GM23248 (cell line): Measurements from ENCODE around the gene FGFR2. TPM values are rescaled to one million over a fixed set of nuclear protein-coding genes. Genes with fewer than 3 reads are reported as not detected.

Source experiments
- DNase-seq: peaks from one replicate; pipeline ENCODE4 v3.0.0-alpha.2; 2015
- H2AFZ ChIP-seq: fragments of 200-600 bp; sonication (generic); 2 replicates; pipeline ENCODE4 v1.6.1; 2016; ENCODE audit warnings: antibody characterized with exemption
- H3F3A ChIP-seq: fragments of 200-600 bp; sonication (generic); 2 replicates; pipeline ENCODE4 v1.6.1; 2016; ENCODE audit warnings: mild to moderate bottlenecking, antibody characterized with exemption, mixed run types; ENCODE audit not compliant: insufficient read depth
- H3K27ac ChIP-seq: fragments of 200-600 bp; sonication (generic); 2 replicates; pipeline ENCODE4 v1.5.1; 2016; ENCODE audit warnings: mild to moderate bottlenecking
- H3K27me3 ChIP-seq: fragments of 200-600 bp; sonication (generic); replicated peaks from 2 replicates; pipeline ENCODE4 v1.6.1; 2016; ENCODE audit warnings: mild to moderate bottlenecking; ENCODE audit not compliant: insufficient read depth
- H3K36me3 ChIP-seq: fragments of 200-600 bp; sonication (generic); 2 replicates; pipeline ENCODE4 v1.6.1; 2016; ENCODE audit warnings: low read depth, mild to moderate bottlenecking
- H3K4me1 ChIP-seq: fragments of 200-600 bp; sonication (generic); 2 replicates; pipeline ENCODE4 v1.6.1; 2016; ENCODE audit warnings: mild to moderate bottlenecking; ENCODE audit not compliant: insufficient read depth
- H3K4me2 ChIP-seq: fragments of 200-600 bp; sonication (generic); one replicate; pipeline ENCODE4 v1.6.1; 2016; ENCODE audit warnings: mild to moderate bottlenecking; ENCODE audit not compliant: unreplicated experiment
- H3K4me3 ChIP-seq: fragments of 200-600 bp; sonication (generic); 2 replicates; pipeline ENCODE4 v1.5.1; 2016; ENCODE audit warnings: mild to moderate bottlenecking
- H3K79me2 ChIP-seq: fragments of 200-600 bp; sonication (generic); 2 replicates; pipeline ENCODE4 v1.6.1; 2016; ENCODE audit warnings: mild to moderate bottlenecking; ENCODE audit not compliant: insufficient read depth
- H3K9ac ChIP-seq: fragments of 200-600 bp; sonication (generic); 2 replicates; pipeline ENCODE4 v1.6.1; 2016; ENCODE audit warnings: mild to moderate bottlenecking
- H3K9me2 ChIP-seq: fragments of 200-600 bp; sonication (generic); 2 replicates; pipeline ENCODE4 v1.6.1; 2016; ENCODE audit warnings: mixed run types, mild to moderate bottlenecking, moderate library complexity; ENCODE audit not compliant: insufficient read depth
- H3K9me3 ChIP-seq: fragments of 200-600 bp; sonication (generic); one replicate; pipeline ENCODE4 v1.6.1; 2017; ENCODE audit warnings: low read depth
- H4K20me1 ChIP-seq: fragments of 200-600 bp; sonication (generic); 2 replicates; pipeline ENCODE4 v1.6.0; 2016; ENCODE audit not compliant: insufficient read depth
- EZH2 ChIP-seq: fragments of 200-600 bp; sonication (generic); IDR thresholded peaks from 2 replicates; pipeline ENCODE4 v1.6.1; 2018; ENCODE audit warnings: antibody characterized with exemption, mild to moderate bottlenecking; ENCODE audit not compliant: insufficient read depth, poor library complexity, severe bottlenecking
- EZH2phosphoT487 ChIP-seq: fragments of 200-600 bp; sonication (generic); IDR thresholded peaks from 2 replicates; pipeline ENCODE4 v1.6.1; 2018; ENCODE audit warnings: antibody characterized with exemption, moderate library complexity, mild to moderate bottlenecking, low read depth; ENCODE audit not compliant: insufficient read depth
- WGBS, 2 experiments: methylation state at CpG; one replicate each; pipeline ENCODE4 v1.1.6; 2015 to 2017; ENCODE audit warnings: low lambda C conversion rate in 2 of 2, low coverage in 1 of 2; ENCODE audit errors: missing lambda C conversion rate in 2 of 2; 5-methylcytosine and 5-hydroxymethylcytosine counted together
- in situ Hi-C: fragments of 300-500 bp; cut with MboI; formaldehyde crosslinking; loops from 2 replicates; pipeline ENCODE4 v1.15.0; 2020
- polyA plus RNA-seq: library from polyadenylated mRNA; unstranded; fragments of >200 nt; fragmentation: Nextera tagmentation; extraction: Ambion mirVana; gene quantifications from 2 replicates; pipeline ENCODE4 v1.2.1, GENCODE V29; 2016
- total RNA-seq: library from RNA; depleted of rRNA; stranded (reverse); fragments of >200 nt; shearing (Covaris generic); gene quantifications from 2 replicates; pipeline ENCODE4 v1.2.3, GENCODE V29; 2014

The FGFR2 gene
- total and polyA plus RNA-seq, 2 experiments from 2014 or later, result 0.15 TPM; not detected in 1

DNA sequence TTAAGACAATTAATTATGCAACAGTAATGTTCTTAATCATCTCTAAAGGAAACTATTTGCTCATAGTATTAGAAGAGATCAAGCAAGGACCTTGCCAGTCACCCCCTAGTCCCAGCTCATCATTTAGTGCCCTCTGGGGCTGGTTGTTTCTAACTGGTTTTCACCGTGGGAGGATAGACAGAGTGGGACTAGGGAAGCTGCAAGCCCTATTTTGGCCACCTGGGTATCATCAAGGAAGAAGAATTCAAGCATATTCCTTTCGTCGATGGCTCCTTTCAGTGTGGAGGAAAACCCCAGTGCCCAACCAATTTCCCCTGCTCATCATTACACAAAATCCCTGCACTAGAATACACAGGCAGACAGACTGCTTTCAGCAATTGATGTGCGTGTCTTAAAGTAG lies 30.6 kb upstream of the FGFR2 start:
- H3K36me3 ChIP-seq, result no peaks in the 10 kb centered on the region
- no peak overlapping the region for H3K27ac ChIP-seq
- H3K4me1 ChIP-seq, result no peaks in the 10 kb centered on the region
- H3K9ac ChIP-seq, result no peak overlapping the region
- WGBS, 2 experiments, result 57% methylated on average over 4 of the region's 4 CpGs
- no peaks in the 10 kb centered on the region for H3K79me2 ChIP-seq
- H3K4me3 ChIP-seq, result no peak overlapping the region
- TF ChIP-seq EZH2 (no peak), EZH2phosphoT487 (no peak)
- H2AFZ ChIP-seq, result no peak overlapping the region
- DNase-seq, result no peak
- H3F3A ChIP-seq, result no peaks in the 10 kb centered on the region
- no peaks in the 10 kb centered on the region; the same call in 1 of the 2 replicates for H3K27me3 ChIP-seq
- no peaks in the 10 kb centered on the region for H3K9me3 ChIP-seq
- H4K20me1 ChIP-seq, result no peaks in the 10 kb centered on the region
- H3K4me2 ChIP-seq, result no peak overlapping the region
- no peaks in the 10 kb centered on the region for H3K9me2 ChIP-seq
- in situ Hi-C loops, result no loop called here

GRCh38 chr10:121627876-121628581 lies 29.8 kb upstream of the FGFR2 start:
- no peak overlapping the region for H3K4me3 ChIP-seq
- TF ChIP-seq EZH2phosphoT487 (no peak), EZH2 (no peak)
- no peaks in the 10 kb centered on the region for H3K36me3 ChIP-seq
- H3K4me2 ChIP-seq, result no peak overlapping the region
- H3K9me3 ChIP-seq, result no peaks in the 10 kb centered on the region
- no peaks in the 10 kb centered on the region for H4K20me1 ChIP-seq
- no peaks in the 10 kb centered on the region for H3K4me1 ChIP-seq
- peak; percentile 7 for DNase-seq
- no peaks in the 10 kb centered on the region for H3K9me2 ChIP-seq
- no peak overlapping the region for H2AFZ ChIP-seq
- in situ Hi-C loops, result no loop called here
- H3K9ac ChIP-seq, result no peak overlapping the region
- no peaks in the 10 kb centered on the region for H3K79me2 ChIP-seq
- WGBS, 2 experiments, result 3 to 4% methylated on average over 15 of the region's 15 CpGs
- no peaks in the 10 kb centered on the region for H3F3A ChIP-seq
- H3K27me3 ChIP-seq, result no peaks in the 10 kb centered on the region; the same call in 1 of the 2 replicates
- no peak overlapping the region for H3K27ac ChIP-seq

DNA sequence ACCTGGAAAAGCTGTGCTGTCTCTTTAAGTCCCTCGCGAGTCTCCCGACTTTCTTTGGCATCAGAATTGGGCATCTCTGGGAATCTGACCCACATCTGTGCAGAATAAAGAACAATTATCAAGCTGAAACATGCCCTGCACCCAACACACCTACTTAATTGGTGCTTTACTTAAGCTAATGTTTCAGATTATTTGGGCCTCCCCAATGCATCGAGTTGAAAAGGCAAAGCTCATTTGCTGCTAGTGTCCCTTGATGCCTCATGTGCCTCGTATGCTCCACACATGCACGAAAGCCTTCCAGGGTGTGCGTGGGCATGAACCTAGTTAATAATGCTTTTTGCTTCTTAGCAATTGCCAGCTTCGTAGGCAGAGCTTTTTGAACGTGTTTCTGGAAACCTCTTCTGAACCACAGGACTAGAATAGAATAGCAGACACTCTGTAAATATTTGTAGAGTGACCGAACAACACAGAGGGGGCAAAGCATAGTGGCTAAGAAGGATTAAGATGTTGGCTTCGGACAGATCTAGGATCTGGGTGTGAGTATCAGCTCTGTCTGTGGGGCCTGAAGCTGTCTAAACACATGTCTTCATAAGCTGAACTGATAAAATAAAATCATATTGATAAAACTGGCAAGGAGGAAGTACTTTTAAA lies 26.7 kb upstream of the FGFR2 start:
- Histone ChIP-seq H3K27ac (no peak overlapping the region), H3K79me2 (no peaks in the 10 kb centered on the region), H3K4me3 (no peak overlapping the region), H3K4me1 (no peaks in the 10 kb centered on the region), H2AFZ (no peak overlapping the region), H3K27me3 (no peaks in the 10 kb centered on the region; the same call in 1 of the 2 replicates), H3K9me2 (no peaks in the 10 kb centered on the region), H3K9ac (no peak overlapping the region), H3K9me3 (no peaks in the 10 kb centered on the region), H4K20me1 (no peaks in the 10 kb centered on the region), H3F3A (no peaks in the 10 kb centered on the region), H3K36me3 (no peaks in the 10 kb centered on the region), H3K4me2 (no peak overlapping the region)
- WGBS, 2 experiments, result 7 to 8% methylated on average over 11 of the region's 11 CpGs
- no peak for TF ChIP-seq EZH2
- TF ChIP-seq EZH2phosphoT487, result no peak
- no peak for DNase-seq
- in situ Hi-C loops, result no loop called here

GRCh38 chr10:121618906-121619305 lies 20.7 kb upstream of the FGFR2 start:
- Histone ChIP-seq H2AFZ (no peak overlapping the region), H3K9me3 (no peaks in the 10 kb centered on the region), H3F3A (no peaks in the 10 kb centered on the region), H3K36me3 (no peaks in the 10 kb centered on the region), H3K4me3 (no peak overlapping the region), H3K27ac (no peak overlapping the region), H3K9ac (no peak overlapping the region), H3K27me3 (no peaks in the 10 kb centered on the region), H3K4me1 (no peaks in the 10 kb centered on the region), H3K4me2 (no peak overlapping the region), H4K20me1 (no peaks in the 10 kb centered on the region), H3K79me2 (no peaks in the 10 kb centered on the region), H3K9me2 (no peaks in the 10 kb centered on the region)
- 45 to 70% methylated on average over 2 of the region's 2 CpGs for WGBS, 2 experiments
- no peak for DNase-seq
- in situ Hi-C loops, result no loop called here
- TF ChIP-seq EZH2, result no peak
- no peak for TF ChIP-seq EZH2phosphoT487

- Histone ChIP-seq H3K4me2 (no peak overlapping the region), H3K27me3 (no peaks in the 10 kb centered on the region), H3K9me2 (no peaks in the 10 kb centered on the region), H3K4me1 (no peaks in the 10 kb centered on the region), H3K36me3 (no peaks in the 10 kb centered on the region), H4K20me1 (no peaks in the 10 kb centered on the region), H3K27ac (no peak overlapping the region), H3K9me3 (no peaks in the 10 kb centered on the region), H3K9ac (no peak overlapping the region), H3K4me3 (no peak overlapping the region), H3F3A (no peaks in the 10 kb centered on the region), H2AFZ (no peak overlapping the region), H3K79me2 (no peaks in the 10 kb centered on the region)
- no peak for DNase-seq
- no peak for TF ChIP-seq EZH2
- TF ChIP-seq EZH2phosphoT487, result no peak
- WGBS, 2 experiments, result 48 to 54% methylated on average over 5 to 7 of the region's 7 CpGs
- in situ Hi-C loops, result no loop called here
Observed at GRCh38 chr10:121617176-121617575, 18.9 kb upstream of the FGFR2 start.
